HG03039 (cell line): ENCODE data around the gene SUCO.
A peak's percentile ranks its signal among the peaks of the same experiment; 100 is the strongest.
"Not testable (repeated sequence)": the region's sequence is repeated elsewhere in the genome, so short reads cannot be mapped to it uniquely, and the experiment has no call there.

ENCODE experiments used
- ATAC-seq: cut with Tn5 transposase; IDR thresholded peaks from one replicate; pipeline ENCODE4 v1.9.1; 2021; ENCODE audit warnings: mild to moderate bottlenecking, moderate library complexity; ENCODE audit not compliant: unreplicated experiment

SUCO gene

GRCh38 chr1:172605641-172606040 is 72.7 kb downstream of the SUCO start:
- ATAC-seq = no peak

GRCh38 chr1:172607145-172607544 is 74.2 kb downstream of the SUCO start:
- no peak for ATAC-seq

- ATAC-seq = no peak
These were observed 75.2 kb downstream of the SUCO start for GRCh38 chr1:172608098-172608601.

DNA sequence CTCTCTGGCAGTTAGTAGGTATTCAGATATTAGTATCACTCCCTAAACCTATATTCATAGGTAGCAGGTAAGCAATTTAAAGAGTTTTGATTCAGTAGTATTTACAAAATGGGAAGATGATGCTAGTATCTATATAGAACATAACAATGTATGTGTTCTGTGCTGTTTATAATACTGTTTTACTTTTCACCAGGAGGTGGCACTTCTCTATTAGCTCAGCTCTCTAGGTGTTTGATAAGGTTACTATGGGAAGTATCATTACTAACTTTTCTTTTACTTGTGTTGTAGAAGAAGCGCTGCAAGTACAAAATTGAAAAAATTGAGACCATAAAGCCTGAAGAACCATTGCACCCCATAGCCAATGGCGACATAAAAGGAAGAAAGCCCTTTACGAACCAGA is 76.6 kb downstream of the SUCO start:
- ATAC-seq = no peak

- no peak for ATAC-seq
These were observed 79.5 kb downstream of the SUCO start for GRCh38 chr1:172612478-172612877.

- no peak for ATAC-seq
These were observed 80.3 kb downstream of the SUCO start for GRCh38 chr1:172613294-172613693.

DNA sequence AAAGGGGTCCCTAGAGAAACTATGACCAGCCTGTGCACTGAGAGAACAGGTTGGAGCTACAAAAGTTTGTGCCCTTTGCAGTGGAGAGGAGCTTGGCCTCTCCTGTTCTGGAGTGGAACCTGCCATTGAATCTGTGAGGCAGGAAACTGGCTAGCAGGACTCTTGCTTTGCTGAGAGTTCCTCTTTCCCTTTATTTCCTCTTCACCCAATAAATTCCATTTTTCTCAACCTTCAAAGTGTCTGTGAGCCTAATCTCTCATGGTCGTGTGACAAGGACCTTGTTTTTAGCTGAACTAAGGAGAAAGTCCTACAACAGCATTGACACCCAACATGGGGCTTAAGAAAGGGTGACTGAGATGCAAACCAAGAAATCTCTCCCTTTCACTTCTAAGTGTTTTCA is 83.2 kb downstream of the SUCO start:
- ATAC-seq = no peak

DNA sequence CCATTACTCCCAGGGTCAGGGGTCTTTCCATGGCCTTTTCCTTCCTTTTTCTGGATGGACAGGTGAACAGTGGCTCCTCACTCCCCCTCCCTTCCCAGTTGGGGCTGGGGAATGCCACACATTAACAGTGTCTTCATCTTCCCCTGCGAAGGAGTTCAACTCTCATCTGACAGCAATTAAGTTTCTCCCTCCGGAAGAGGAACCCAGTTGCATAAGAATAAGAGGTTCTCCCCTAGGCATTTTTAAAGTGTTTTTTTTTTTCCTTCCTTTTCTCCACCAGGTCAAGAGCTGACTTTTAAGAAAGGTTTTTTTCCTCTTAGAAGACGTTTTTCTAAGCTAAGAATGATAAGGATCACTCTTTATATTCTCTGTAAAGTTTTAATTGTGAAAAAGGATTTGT is 83.7 kb downstream of the SUCO start:
- no peak for ATAC-seq

DNA sequence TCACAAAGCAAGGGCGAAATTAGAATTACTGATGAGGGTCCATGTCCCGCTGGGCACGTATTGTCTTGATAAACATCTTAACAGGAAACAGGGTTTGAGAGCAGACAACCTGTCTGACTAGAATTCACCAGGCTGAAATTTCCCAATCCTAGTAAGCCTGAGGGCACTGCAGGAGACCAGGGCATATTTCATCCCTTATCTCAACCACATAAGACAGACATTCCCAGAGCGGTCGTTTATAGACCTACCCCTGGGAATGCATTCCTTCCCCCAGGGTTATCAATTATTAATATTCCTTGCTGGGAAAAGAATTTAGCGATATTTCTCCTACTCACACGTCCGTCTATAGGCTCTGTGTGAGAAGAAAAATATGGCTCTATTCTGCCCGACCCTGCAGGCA is 87.7 kb downstream of the SUCO start:
- not testable (repeated sequence) for ATAC-seq

GRCh38 chr1:172622541-172622940 is 89.6 kb downstream of the SUCO start:
- no peak for ATAC-seq

DNA sequence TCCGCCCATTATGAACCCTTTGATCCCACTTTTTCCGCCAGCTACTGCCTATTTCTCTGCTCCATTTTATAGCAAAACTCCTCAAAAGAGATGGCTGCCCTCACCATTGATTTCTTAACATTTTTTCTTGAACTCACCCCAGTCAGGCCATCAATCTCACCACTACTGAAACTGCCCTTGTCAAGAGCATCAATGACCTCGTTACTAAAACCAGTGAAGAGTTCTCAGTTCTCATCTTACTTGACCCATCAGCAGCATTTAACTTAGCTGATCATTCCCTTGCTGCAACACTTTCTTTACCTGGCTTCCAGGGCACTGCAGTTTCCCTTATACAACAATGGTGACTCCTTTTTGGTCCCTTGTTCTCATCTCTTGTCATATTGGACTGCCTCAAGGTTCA is 90.8 kb downstream of the SUCO start:
- no peak for ATAC-seq

GRCh38 chr1:172626845-172627244 is 93.9 kb downstream of the SUCO start:
- no peak for ATAC-seq

- ATAC-seq = no peak
These were observed 94.8 kb downstream of the SUCO start for GRCh38 chr1:172627702-172628101.

DNA sequence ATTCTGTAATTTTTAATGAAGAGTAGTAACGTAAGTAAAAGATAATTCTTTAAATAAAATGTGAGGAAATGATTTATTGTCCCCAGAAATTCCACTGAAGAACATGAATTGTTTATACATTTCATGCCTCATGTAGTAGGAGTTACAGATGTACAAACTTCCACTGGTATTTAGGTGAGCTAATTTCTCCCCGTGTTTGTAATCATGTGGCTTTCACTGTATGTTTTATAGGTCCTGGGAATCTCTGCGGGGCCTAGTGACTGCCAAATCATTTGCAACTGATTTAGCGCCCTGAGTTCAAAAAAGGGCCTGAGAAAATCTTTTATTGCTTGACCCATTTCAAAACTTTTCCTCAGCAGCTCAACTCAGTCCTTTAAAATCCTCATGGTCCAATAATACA is 95.5 kb downstream of the SUCO start:
- ATAC-seq = no peak

DNA sequence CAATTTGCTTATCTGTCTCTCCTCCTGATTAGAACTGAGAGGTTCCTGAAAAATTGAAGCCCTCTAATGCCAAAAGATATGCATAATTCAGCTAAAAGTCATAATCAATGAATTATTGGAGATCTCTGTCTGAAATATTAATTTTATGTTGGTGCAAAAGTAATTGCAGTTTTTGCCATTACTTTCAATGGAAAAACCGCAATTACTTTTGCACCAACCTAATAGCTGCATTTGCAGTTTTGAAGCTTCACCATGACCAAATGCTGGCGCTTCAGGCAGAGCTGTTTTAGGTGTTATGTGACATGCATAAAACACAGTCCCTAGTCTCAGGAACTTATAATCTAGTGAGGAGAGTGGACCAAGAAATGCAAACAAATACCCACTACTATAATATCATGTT is 96.2 kb downstream of the SUCO start:
- ATAC-seq = no peak

DNA sequence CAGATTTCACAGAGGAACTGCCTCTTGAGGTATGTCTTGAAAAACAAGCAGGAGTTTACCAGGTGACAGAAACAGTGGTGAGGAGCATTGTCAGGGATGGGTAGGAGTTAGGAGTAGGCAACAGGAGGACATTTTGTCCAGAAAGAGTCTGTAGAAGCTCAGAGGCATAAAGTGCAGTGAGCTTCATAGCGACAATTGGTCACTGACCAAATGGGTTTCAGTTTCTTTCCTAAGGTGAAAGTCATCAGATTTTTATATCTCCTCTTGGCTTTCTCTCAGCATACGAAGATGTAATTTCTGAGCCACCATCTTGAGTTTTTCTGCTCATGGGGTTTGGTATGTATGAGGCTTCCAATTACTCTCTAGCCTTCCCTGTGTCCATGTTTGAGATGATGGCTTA is 96.7 kb downstream of the SUCO start:
- no peak for ATAC-seq

DNA sequence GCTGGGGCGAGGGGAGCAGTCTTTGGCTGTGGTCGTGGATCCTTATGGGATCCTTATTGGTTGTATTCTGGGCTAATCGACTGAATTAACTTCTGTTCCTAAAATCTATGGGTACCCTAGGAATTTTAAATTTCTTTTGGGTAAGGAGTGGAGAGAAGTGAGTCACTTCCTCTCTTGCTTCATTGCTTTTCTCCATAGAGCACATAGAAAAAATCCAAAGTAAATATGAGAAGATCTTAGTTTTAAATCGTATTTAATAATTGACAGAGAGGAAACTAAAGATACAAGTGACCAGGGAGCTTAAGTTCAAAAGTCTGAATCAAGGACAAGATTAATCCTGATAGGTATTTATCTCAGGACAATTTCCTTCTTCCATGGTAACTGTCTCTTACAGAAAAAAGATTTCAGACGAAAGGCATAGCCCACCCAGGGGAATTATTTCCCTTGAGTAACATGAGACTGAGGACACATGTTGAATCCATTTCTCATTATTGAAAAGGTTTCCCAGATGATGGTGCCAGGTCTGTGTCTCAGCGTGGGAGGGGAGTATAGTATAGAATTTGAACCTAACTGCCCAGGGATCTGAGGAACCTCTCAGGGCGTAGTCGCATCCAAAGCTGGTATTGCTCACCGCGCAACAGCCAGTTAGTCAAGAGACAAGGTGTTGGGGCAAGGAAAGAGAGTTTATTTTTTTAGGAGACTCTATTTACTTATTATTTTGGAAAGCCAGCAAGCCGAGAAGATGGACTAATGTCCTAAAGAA is 97.3 kb downstream of the SUCO start:
- no peak for ATAC-seq

DNA sequence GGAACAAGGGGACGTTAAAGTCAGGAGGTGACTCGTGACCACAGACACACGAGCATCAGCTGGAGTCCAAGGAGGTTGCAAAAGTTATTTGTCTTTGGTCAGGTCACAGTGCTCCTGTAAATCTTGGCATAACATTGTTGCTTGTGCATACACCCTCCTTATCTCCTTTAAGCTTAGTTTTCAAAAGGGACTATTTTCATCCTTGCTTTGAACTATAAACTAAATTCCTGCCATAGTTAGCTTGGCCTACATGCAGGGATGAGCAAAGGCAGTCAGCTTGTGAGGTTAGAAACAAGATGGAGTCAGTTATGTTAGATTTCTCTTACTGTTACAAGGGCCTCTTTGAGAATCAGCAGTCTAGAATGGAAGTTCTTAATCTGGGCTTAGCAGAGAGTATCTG is 97.9 kb downstream of the SUCO start:
- no peak for ATAC-seq

DNA sequence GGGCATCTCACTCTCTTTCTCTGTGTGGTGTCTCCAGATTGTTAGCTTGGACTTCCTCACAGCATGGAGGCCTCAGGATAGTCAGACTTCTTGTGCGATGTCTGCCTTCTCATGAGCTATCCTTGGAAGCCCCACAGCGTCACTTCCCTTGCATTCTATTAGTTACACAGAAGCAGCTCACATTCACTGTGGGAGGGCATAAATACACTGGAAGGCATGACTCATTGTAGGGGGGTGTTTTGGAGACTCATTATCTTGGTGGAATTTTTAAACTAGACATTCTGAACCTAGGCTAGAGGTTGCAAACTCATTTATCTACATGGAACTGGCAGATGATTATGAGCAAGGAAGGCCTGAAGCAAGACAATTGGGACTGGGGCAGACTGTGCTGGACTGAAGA is 104.6 kb downstream of the SUCO start:
- no peak for ATAC-seq

DNA sequence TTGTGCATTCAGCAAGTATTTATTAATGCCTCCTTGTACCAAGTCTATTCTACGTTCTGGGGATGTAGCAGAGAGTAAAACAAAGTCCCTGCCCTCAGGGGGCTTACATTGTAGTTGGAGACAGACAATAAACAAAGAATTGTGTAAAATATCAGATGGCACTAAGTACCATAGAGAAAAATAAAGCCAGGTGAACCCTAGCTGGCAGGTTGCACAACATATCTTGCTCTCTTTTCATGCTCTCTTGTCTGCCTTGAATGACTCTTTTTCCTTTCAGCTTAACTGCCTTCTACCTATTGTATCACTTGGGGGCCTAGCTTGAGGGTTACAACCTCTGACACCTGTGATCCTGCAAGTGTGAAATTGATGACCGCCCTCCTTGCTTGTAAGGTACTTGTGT is 105.3 kb downstream of the SUCO start:
- ATAC-seq = no peak

DNA sequence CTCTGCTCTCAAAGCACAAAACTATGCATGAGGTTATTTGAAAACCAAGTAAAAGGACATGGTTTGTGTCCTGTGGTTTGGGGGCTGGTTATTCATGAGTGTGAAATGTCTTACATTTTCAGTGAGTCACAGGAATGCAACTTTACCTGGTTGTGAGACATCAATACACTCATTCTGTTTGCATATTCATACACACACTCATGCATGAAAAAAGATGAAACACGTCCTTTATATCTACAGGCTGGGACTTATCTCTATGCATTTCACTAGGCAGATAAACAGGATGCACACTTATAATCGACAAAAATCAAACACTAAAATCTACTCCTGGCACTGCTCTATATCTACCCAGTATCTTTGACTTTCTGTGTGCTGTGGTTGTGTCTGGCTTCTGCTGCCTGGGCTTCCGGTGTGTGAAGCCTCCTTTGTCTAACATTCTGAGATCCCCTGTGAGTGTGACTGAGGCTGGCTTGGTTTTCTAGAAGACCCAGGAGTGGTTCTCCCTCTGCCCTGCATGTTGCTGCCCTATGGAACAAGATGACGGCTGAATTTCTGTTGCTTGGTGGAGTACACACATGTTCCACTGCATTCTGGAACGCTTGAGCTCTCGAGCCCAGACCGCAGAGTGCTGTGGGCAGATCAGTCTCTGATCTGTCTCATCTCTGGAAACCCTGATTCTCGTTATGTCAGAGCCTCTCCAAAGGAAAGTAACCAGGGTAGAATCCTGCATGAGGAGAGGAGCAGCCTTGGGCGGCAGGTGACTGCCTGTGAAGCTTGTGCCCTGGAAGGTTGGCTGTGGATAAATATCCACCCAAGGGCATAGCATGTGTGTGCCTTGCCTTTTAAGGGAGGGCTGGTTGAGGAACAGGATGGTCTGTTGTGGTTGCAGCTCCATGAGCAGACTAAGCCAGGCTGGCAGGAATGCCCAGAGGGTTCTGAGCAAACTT is 106.2 kb downstream of the SUCO start:
- peak; percentile 69 for ATAC-seq

DNA sequence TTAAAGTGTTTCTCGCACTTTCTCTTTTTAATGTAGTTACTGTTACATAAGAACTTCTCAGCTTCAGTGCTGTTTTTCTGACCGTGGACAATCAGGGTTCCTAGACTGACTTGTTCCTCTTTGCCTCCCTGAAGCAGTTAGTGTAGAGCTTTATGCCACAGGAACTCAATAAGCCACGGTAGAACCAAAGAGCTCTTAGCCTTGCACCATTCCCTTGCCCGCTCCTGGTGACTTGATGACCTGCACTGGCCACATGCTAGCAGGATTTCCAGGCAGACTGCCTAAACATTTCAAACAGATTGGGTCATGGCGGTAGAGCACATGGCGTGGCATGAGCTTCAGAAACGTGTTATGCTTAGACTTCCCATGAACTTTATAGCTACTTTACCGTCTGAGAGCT is 107.2 kb downstream of the SUCO start:
- ATAC-seq = no peak
